ENCODE results near the gene HIPK2. TPM values are rescaled to one million over a fixed set of nuclear protein-coding genes. Genes with fewer than 3 reads are reported as not detected.

The HIPK2 gene
- total and polyA plus RNA-seq, 7 donors, result 2.4 to 15.7 (median 7.9) TPM

- H3K27me3 ChIP-seq, result no peaks in the 10 kb centered on the region
- no peaks in the 10 kb centered on the region for H3K36me3 ChIP-seq
- no peak overlapping the region for H3K27ac ChIP-seq
- no peak overlapping the region for H3K4me3 ChIP-seq
- H3K9me3 ChIP-seq, result no peaks in the 10 kb centered on the region
- no peaks in the 10 kb centered on the region for H3K4me1 ChIP-seq
- intact Hi-C loops (cut with DNase I), result no loop called here
- 94 to 97% methylated on average over 2 of the region's 2 CpGs for WGBS, 2 donors
- DNase-seq, result no peak
- no peak for TF ChIP-seq EP300 (IDR thresholded peaks at IDR 0.05)
- TF ChIP-seq POLR2AphosphoS5 (IDR thresholded peaks at IDR 0.05), result no peak
- no peak for TF ChIP-seq CTCF (IDR thresholded peaks at IDR 0.05)
- no peak for TF ChIP-seq POLR2A (IDR thresholded peaks at IDR 0.05)
Measured at GRCh38 chr7:139640681-139641080, 137.1 kb downstream of the HIPK2 start.

- no peaks in the 10 kb centered on the region for H3K27me3 ChIP-seq
- H3K4me1 ChIP-seq, result no peaks in the 10 kb centered on the region
- H3K9me3 ChIP-seq, result no peaks in the 10 kb centered on the region
- 95 to 97% methylated on average over 6 of the region's 6 CpGs for WGBS, 2 donors
- intact Hi-C loops (cut with DNase I), result no loop called here
- TF ChIP-seq POLR2A (IDR thresholded peaks at IDR 0.05) (no peak), CTCF (IDR thresholded peaks at IDR 0.05) (no peak), POLR2AphosphoS5 (IDR thresholded peaks at IDR 0.05) (no peak), EP300 (IDR thresholded peaks at IDR 0.05) (no peak)
- no peak overlapping the region for H3K27ac ChIP-seq
- no peak for DNase-seq
- no peak overlapping the region for H3K4me3 ChIP-seq
- H3K36me3 ChIP-seq, result no peaks in the 10 kb centered on the region
Measured at GRCh38 chr7:139639563-139639962, 138.2 kb downstream of the HIPK2 start.

- intact Hi-C loops (cut with DNase I), result no loop called here
- DNase-seq, result no peak
- Histone ChIP-seq H3K4me3 (no peak overlapping the region), H3K4me1 (no peaks in the 10 kb centered on the region), H3K27ac (no peak overlapping the region), H3K9me3 (no peaks in the 10 kb centered on the region), H3K27me3 (no peaks in the 10 kb centered on the region), H3K36me3 (peaks cover 0 to 13% (median 4%) of the 10 kb centered on the region in 4 donors)
- 72 to 89% methylated on average over 27 of the region's 27 CpGs for WGBS, 2 donors
- no peak for TF ChIP-seq EP300 (IDR thresholded peaks at IDR 0.05)
- no peak for TF ChIP-seq POLR2AphosphoS5 (IDR thresholded peaks at IDR 0.05)
- no peak for TF ChIP-seq CTCF (IDR thresholded peaks at IDR 0.05)
- no peak for TF ChIP-seq POLR2A (IDR thresholded peaks at IDR 0.05)
Measured at GRCh38 chr7:139635526-139636302, 142.1 kb downstream of the HIPK2 start.

- H3K27me3 ChIP-seq, result no peaks in the 10 kb centered on the region
- 96 to 97% methylated on average over 7 of the region's 7 CpGs for WGBS, 2 donors
- H3K27ac ChIP-seq, result no peak overlapping the region
- peaks cover 0 to 30% (median 9%) of the 10 kb centered on the region in 4 donors for H3K36me3 ChIP-seq
- no peaks in the 10 kb centered on the region for H3K4me1 ChIP-seq
- no peak for TF ChIP-seq CTCF (IDR thresholded peaks at IDR 0.05)
- no peak for TF ChIP-seq POLR2A (IDR thresholded peaks at IDR 0.05)
- no peak for TF ChIP-seq POLR2AphosphoS5 (IDR thresholded peaks at IDR 0.05)
- TF ChIP-seq EP300 (IDR thresholded peaks at IDR 0.05), result no peak
- intact Hi-C loops (cut with DNase I), result no loop called here
- no peak overlapping the region for H3K4me3 ChIP-seq
- no peaks in the 10 kb centered on the region for H3K9me3 ChIP-seq
- no peak for DNase-seq
Measured at GRCh38 chr7:139634087-139634486, 143.7 kb downstream of the HIPK2 start.
